ENCODE results near the gene PIMREG. TPM values are rescaled to one million over a fixed set of nuclear protein-coding genes. Genes with fewer than 3 reads are reported as not detected.

The PIMREG gene
- total RNA-seq, 4 donors from 2014 or later, result 1.0 to 3.3 (median 3.2) TPM

GRCh38 chr17:6460531-6461161 is 16.4 kb downstream of the PIMREG start:
- 91% methylated on average over 9 of the region's 9 CpGs for WGBS
- Histone ChIP-seq H3K36me3 (peaks cover 29% of the 10 kb centered on the region), H3K27me3 (no peaks in the 10 kb centered on the region), H3K4me3 (no peak overlapping the region), H3K27ac (no peak overlapping the region), H3K9me3 (no peaks in the 10 kb centered on the region), H3K4me1 (no peaks in the 10 kb centered on the region)
- TF ChIP-seq CTCF (IDR thresholded peaks at IDR 0.05) (no peak), POLR2A (IDR thresholded peaks at IDR 0.05) (no peak), POLR2AphosphoS5 (IDR thresholded peaks at IDR 0.05) (no peak), EP300 (IDR thresholded peaks at IDR 0.05) (no peak)
- DNase-seq (ENCODE audit: low spot score in 2 of 2), result no peak

GRCh38 chr17:6461246-6461645 is 17.0 kb downstream of the PIMREG start:
- TF ChIP-seq CTCF (IDR thresholded peaks at IDR 0.05), result no peak
- no peak for TF ChIP-seq POLR2AphosphoS5 (IDR thresholded peaks at IDR 0.05)
- no peak for TF ChIP-seq POLR2A (IDR thresholded peaks at IDR 0.05)
- TF ChIP-seq EP300 (IDR thresholded peaks at IDR 0.05), result no peak
- Histone ChIP-seq H3K9me3 (no peaks in the 10 kb centered on the region), H3K4me1 (no peaks in the 10 kb centered on the region), H3K36me3 (peaks cover 29% of the 10 kb centered on the region), H3K27ac (no peak overlapping the region), H3K27me3 (no peaks in the 10 kb centered on the region), H3K4me3 (no peak overlapping the region)
- DNase-seq (ENCODE audit: low spot score in 2 of 2), result no peak
- 89% methylated on average over 10 of the region's 14 CpGs for WGBS

- TF ChIP-seq POLR2AphosphoS5 (IDR thresholded peaks at IDR 0.05) (no peak), EP300 (IDR thresholded peaks at IDR 0.05) (no peak), POLR2A (IDR thresholded peaks at IDR 0.05) (no peak), CTCF (IDR thresholded peaks at IDR 0.05) (no peak)
- 87% methylated on average over 10 of the region's 10 CpGs for WGBS
- no peak for DNase-seq (ENCODE audit: low spot score in 2 of 2)
Observed at GRCh38 chr17:6461792-6462524, 17.7 kb downstream of the PIMREG start.

GRCh38 chr17:6462692-6463091 is 18.4 kb downstream of the PIMREG start:
- DNase-seq (ENCODE audit: low spot score in 2 of 2), result no peak
- 100% methylated on average over 2 of the region's 2 CpGs for WGBS
- H3K9me3 ChIP-seq, result no peaks in the 10 kb centered on the region
- H3K4me1 ChIP-seq, result no peaks in the 10 kb centered on the region
- TF ChIP-seq POLR2AphosphoS5 (IDR thresholded peaks at IDR 0.05), result no peak
- TF ChIP-seq EP300 (IDR thresholded peaks at IDR 0.05), result no peak
- no peak overlapping the region for H3K27ac ChIP-seq
- peaks cover 30% of the 10 kb centered on the region for H3K36me3 ChIP-seq
- no peaks in the 10 kb centered on the region for H3K27me3 ChIP-seq
- H3K4me3 ChIP-seq, result no peak overlapping the region

More at GRCh38 chr17:6461792-6462524, 17.7 kb downstream of the PIMREG start:
- Histone ChIP-seq H3K36me3 (peaks cover 29% of the 10 kb centered on the region), H3K4me1 (no peaks in the 10 kb centered on the region), H3K27ac (no peak overlapping the region), H3K4me3 (no peak overlapping the region), H3K27me3 (no peaks in the 10 kb centered on the region), H3K9me3 (no peaks in the 10 kb centered on the region)

- no peak for DNase-seq (ENCODE audit: low spot score in 2 of 2)
- no peaks in the 10 kb centered on the region for H3K27me3 ChIP-seq
- H3K27ac ChIP-seq, result no peak overlapping the region
- no peak for TF ChIP-seq POLR2AphosphoS5 (IDR thresholded peaks at IDR 0.05)
- TF ChIP-seq EP300 (IDR thresholded peaks at IDR 0.05), result no peak
- TF ChIP-seq CTCF (IDR thresholded peaks at IDR 0.05), result no peak
- no peak for TF ChIP-seq POLR2A (IDR thresholded peaks at IDR 0.05)
- H3K9me3 ChIP-seq, result no peaks in the 10 kb centered on the region
- H3K4me1 ChIP-seq, result no peaks in the 10 kb centered on the region
- WGBS, result 96% methylated on average over 21 of the region's 24 CpGs
- peaks cover 40% of the 10 kb centered on the region for H3K36me3 ChIP-seq
- no peak overlapping the region for H3K4me3 ChIP-seq
Observed at GRCh38 chr17:6463616-6464445, 19.6 kb downstream of the PIMREG start.

All from suprapubic skin (tissue), 4 donors.